Adipocyte (in vitro differentiated cells): ENCODE results near the gene MBNL2.

Experiments used
- DNase-seq: peaks from one replicate; pipeline ENCODE4 v3.0.0-alpha.2; 2015; ENCODE audit warnings: low read depth
- H3K27me3 ChIP-seq: replicated peaks from 2 replicates; pipeline ENCODE4 v1.7.0; 2013; ENCODE audit warnings: mild to moderate bottlenecking, low read length, moderate library complexity; ENCODE audit not compliant: control insufficient read depth, insufficient read depth
- H3K36me3 ChIP-seq: 2 replicates; pipeline ENCODE4 v1.7.0; 2013; ENCODE audit warnings: low read length, mild to moderate bottlenecking, moderate library complexity; ENCODE audit not compliant: control insufficient read depth, insufficient read depth, severe bottlenecking
- H3K4me1 ChIP-seq: 2 replicates; pipeline ENCODE4 v1.7.0; 2013; ENCODE audit warnings: mild to moderate bottlenecking, low read length, moderate library complexity; ENCODE audit not compliant: control insufficient read depth, insufficient read depth
- H3K4me3 ChIP-seq: 2 replicates; pipeline ENCODE4 v1.7.0; 2013; ENCODE audit warnings: mild to moderate bottlenecking, low read length, moderate library complexity
- H3K9ac ChIP-seq: 2 replicates; pipeline ENCODE4 v1.7.0; 2013; ENCODE audit warnings: mild to moderate bottlenecking, low read length, moderate library complexity
- H3K9me3 ChIP-seq: 2 replicates; pipeline ENCODE4 v1.7.0; 2013; ENCODE audit warnings: mild to moderate bottlenecking, low read length, moderate library complexity; ENCODE audit not compliant: control insufficient read depth

The MBNL2 gene

DNA sequence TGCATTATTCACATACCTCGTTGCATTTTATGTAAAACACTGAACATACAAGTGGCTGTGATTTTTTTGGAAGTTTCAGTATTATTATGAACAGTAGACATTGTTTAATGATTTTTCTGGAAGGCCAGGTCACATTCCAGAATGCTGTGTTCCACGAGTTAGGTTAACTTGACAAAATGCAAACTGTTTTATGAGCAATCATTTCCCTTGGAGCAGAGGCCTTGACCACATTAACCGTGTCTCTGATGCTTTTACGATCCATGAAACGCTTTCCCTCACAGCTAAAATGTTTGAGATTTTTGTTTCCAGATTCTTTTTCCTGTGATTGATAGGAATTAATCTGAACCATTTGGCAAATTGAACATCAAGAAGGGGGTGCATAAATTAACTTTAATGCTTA is 57.8 kb downstream of the MBNL2 start:
- peak; percentile 44 for DNase-seq
- no peaks in the 10 kb centered on the region for H3K9me3 ChIP-seq
- H3K36me3 ChIP-seq, result peaks cover 18% of the 10 kb centered on the region
- peaks cover 87% of the 10 kb centered on the region for H3K4me1 ChIP-seq
- peak overlapping the region; percentile 57 for H3K9ac ChIP-seq
- no peak overlapping the region for H3K4me3 ChIP-seq
- H3K27me3 ChIP-seq, result no peaks in the 10 kb centered on the region

DNA sequence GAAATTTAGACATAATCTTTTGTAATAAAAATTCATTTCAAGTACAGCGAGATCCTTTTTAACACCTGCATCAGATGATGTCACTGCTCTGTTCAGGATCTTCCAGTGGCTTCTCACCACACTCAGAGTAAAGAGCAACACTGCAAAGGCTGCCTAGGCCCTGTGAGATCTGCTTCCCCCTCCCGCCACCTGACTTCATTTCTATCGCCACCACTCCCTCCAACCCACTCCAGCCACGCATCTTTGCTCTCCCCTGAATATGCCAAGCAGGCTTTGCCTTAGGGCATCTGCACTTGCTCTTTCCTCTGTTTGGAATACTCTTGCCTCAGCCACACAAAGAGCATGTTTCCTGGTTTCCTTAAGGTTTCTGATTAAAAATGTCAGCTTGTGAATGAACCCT is 58.3 kb downstream of the MBNL2 start:
- Histone ChIP-seq H3K4me1 (peaks cover 87% of the 10 kb centered on the region), H3K36me3 (peaks cover 18% of the 10 kb centered on the region), H3K9me3 (no peaks in the 10 kb centered on the region), H3K4me3 (no peak overlapping the region), H3K9ac (peak overlapping the region; percentile 57), H3K27me3 (no peaks in the 10 kb centered on the region)
- peak; percentile 60 for DNase-seq

DNA sequence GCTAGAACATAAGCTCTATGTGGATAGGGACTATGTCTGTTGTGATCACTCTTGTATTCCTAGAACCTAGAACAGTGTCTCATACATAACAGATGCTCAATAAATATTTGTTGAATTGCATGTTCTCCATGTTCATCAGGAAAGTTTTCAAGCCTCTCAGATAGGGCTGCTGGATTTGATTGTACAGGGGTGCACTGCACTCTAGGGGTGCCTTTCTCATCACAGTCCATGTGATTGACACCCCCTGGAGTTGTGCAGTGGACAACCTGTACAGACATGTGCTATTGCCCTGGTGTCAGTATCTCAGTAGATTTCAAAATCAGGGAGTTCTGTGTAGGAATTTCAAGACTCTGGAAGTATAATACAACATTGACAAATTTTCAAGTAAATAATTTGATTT is 58.9 kb downstream of the MBNL2 start:
- no peak overlapping the region for H3K9ac ChIP-seq
- no peak overlapping the region for H3K4me3 ChIP-seq
- no peaks in the 10 kb centered on the region for H3K9me3 ChIP-seq
- H3K4me1 ChIP-seq, result peaks cover 85% of the 10 kb centered on the region
- H3K36me3 ChIP-seq, result peaks cover 14% of the 10 kb centered on the region
- DNase-seq, result no peak
- H3K27me3 ChIP-seq, result no peaks in the 10 kb centered on the region

DNA sequence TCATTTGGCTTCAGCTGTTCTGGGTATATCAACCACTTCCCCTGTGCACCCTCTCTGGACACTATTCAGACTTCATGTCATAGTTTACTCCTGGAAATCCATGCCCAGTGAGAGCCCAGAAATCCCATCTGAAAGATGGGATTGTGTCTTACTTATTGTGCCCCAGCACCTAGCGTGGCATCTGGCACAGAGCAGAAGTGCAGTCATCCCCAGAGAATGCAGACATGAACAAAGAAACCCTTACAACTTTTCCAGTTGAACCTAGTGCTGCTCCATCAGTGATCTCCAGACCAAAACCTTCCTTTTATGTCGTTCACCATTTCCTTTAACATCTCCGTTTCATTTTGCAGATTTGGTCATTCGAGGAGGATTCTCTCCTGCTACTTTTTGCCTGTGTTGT is 60.6 kb downstream of the MBNL2 start:
- H3K27me3 ChIP-seq, result no peaks in the 10 kb centered on the region
- no peak overlapping the region for H3K4me3 ChIP-seq
- H3K4me1 ChIP-seq, result peaks cover 68% of the 10 kb centered on the region
- no peak for DNase-seq
- H3K9me3 ChIP-seq, result no peaks in the 10 kb centered on the region
- H3K36me3 ChIP-seq, result no peaks in the 10 kb centered on the region
- H3K9ac ChIP-seq, result no peak overlapping the region

DNA sequence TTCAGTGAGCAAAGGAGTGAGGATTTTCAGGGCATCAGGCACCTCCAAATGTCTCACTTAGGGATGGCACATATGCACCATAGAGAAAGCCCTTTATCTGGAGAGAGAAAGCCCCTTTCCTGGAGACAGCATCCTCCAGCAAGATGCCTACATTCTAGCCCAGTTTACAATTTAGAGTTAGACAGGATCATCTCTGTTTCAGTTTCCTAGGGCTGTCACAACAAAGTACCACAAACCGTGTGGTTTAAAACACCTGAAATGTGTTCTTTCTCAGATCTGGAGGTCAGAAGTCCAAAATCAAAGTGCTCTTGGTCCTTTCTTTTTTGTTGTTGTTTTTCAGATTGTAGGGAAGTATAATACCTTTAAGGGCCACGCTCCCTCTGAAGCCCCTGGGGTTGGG is 61.8 kb downstream of the MBNL2 start:
- H3K36me3 ChIP-seq, result no peaks in the 10 kb centered on the region
- no peaks in the 10 kb centered on the region for H3K27me3 ChIP-seq
- no peak overlapping the region for H3K4me3 ChIP-seq
- H3K9ac ChIP-seq, result no peak overlapping the region
- peaks cover 61% of the 10 kb centered on the region for H3K4me1 ChIP-seq
- DNase-seq, result no peak
- H3K9me3 ChIP-seq, result no peaks in the 10 kb centered on the region

DNA sequence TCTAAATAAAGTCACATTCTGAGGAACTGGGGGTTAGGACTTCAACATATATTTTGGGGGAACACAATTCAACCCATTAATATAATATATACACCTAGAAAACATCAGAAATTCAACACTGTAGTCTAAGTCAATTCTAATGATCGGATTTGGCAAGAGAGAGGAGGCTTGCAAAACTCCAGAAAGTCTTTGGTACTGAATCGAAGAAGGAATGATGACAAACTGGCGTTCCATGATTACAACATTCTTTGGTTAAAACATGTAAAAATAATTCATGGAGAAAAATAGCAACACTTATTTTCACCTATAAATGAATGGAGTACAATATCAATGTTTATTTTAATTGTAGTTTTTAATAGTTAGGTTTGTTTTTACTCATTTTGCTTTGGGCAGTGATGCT is 62.4 kb downstream of the MBNL2 start:
- no peak overlapping the region for H3K9ac ChIP-seq
- no peaks in the 10 kb centered on the region for H3K36me3 ChIP-seq
- H3K4me3 ChIP-seq, result no peak overlapping the region
- peak; percentile 46 for DNase-seq
- no peaks in the 10 kb centered on the region for H3K9me3 ChIP-seq
- peaks cover 55% of the 10 kb centered on the region for H3K4me1 ChIP-seq
- H3K27me3 ChIP-seq, result no peaks in the 10 kb centered on the region

DNA sequence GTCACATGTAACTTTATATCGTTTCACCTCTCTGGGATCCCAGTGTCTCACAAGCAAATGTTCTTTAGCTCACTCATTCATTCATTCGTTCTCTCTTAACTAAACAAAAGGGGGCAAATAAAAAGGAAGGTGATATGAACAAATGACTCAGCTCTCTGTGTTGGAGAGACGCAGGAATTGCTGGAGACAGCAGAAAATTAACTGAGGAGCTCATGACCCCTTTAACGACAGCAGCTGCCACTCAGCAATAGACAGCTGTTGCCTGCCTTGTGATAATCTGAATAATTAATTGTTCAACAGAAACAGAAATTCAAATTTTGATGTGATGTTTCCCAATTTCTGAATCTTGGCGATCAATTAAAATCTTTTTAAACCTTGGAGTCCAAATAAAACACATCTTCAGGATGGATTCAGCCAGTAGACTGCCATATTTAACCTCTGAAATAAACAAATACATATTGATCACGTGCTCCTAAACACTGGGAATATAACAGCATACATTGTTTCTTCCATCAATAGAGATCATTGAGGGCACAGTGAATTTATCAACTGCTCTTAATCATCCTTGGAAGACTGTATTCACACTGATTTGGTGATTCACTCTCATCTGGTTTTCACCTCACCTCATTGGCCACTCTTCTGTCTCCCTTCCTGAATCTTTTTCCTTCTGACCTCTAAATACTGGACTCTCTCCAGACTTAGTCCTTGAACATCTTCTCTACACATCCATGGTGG is 63.3 kb downstream of the MBNL2 start:
- Histone ChIP-seq H3K4me1 (peaks cover 46% of the 10 kb centered on the region), H3K4me3 (no peak overlapping the region), H3K27me3 (no peaks in the 10 kb centered on the region), H3K9me3 (no peaks in the 10 kb centered on the region), H3K36me3 (no peaks in the 10 kb centered on the region), H3K9ac (no peak overlapping the region)
- no peak for DNase-seq

DNA sequence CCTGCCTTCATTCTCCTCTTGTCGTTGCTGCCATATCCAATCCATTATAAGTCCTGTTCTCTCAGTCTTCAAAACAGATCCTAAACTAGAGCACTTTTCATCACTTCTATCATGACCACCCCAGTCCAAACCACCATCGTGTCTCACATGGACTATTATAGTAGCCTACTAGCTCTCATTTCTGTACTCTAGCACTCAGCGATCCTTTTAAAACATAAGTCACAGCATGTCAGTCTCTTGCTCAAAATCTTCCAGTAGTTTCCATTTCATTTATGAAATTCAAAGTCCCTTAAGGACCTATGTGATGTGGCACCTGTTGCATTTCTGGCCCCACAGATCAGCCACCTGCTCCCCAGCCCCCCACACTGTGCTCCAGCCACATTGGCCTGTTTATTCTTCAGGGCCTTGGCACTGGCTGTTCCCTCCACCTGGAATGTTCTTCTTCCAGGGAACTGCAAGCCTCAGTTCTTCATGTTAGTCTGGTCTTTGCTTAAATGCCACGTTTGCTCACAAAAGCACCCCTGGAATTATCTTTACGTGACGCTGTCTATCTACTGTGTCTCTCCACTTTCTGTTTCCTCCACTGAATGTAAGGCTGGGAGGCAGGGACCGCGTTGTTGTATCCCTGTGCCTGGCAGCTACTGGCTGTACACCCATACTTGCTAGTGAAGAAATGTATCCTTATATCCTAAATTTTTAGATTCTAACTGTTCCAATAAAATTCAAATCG is 64.3 kb downstream of the MBNL2 start:
- H3K4me1 ChIP-seq, result peaks cover 38% of the 10 kb centered on the region
- no peak for DNase-seq
- no peaks in the 10 kb centered on the region for H3K36me3 ChIP-seq
- H3K9me3 ChIP-seq, result no peaks in the 10 kb centered on the region
- H3K4me3 ChIP-seq, result no peak overlapping the region
- H3K27me3 ChIP-seq, result no peaks in the 10 kb centered on the region
- no peak overlapping the region for H3K9ac ChIP-seq

DNA sequence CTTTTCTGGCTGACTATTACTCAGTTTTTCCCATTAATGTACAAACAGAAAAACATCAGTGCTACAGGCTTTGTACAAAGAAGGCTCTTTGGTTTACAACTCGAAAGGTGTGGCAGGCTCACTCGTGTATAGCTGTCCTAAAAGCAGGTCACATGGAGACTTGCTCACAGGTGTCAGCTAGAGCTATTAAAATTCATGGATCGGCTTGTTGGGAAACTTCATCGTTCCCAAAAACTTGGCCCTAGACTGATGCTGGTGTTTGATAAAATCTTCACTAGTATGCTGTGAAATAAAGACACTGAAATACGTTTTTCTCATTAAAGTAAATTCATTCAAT is 64.9 kb downstream of the MBNL2 start:
- Histone ChIP-seq H3K27me3 (no peaks in the 10 kb centered on the region), H3K9ac (no peak overlapping the region), H3K4me1 (peaks cover 37% of the 10 kb centered on the region), H3K36me3 (no peaks in the 10 kb centered on the region), H3K4me3 (no peak overlapping the region), H3K9me3 (no peaks in the 10 kb centered on the region)
- DNase-seq, result no peak

DNA sequence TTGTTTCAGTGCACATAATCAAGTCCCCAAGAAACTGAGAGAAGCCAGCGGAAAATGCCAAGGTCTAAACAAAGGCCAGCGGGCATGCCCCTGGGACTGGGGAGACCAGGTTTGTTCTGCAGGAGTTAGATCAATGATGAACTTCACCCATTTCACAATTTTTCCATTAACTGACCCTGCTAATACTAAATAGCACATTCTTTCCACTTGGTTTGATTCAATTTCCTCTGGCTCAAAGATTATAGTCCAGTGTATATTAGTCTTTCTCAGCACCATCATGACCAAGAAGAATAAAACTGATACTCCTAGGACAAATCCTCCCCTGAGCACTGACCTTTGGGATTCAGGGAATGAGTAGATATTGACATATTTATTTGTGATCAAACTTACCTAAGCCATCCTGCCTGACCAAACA is 66.4 kb downstream of the MBNL2 start:
- Histone ChIP-seq H3K9ac (no peak overlapping the region), H3K36me3 (no peaks in the 10 kb centered on the region), H3K4me1 (peaks cover 29% of the 10 kb centered on the region), H3K9me3 (no peaks in the 10 kb centered on the region), H3K4me3 (no peak overlapping the region), H3K27me3 (no peaks in the 10 kb centered on the region)
- DNase-seq, result no peak

DNA sequence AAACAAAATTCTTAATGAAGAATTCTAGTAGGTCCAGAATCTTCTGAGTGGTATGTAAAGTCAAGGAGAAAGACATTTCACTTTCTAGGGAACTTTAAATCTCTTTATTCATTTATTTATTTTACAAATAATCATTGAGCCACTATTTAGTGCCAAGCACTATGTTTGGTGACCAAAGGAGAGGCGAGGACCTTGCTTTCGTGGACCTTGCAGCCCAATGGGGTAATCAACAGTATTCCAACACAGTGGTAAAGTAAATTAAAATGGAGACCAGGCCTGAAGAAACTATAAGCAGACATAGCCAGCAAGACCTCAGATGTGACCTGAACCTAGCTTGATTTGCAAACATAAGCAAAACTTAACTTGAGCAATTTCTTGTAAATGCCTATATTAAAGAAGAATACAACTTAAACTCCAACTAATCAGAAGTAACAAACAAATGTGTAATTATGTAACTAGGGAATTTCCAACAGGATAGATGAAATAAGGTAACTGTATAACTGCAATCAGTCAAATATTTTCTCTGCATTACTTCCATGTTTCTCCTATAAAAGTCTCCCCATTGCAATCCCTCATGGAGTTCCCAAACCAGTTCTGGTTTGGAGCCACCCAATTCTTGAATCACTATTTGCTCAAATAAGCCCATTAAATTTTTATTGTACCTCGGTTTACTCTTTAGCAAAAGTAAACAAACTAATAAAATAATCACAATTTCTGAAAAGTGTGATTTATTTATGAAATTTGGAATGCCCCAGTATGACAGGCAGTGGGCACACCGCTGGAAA is 67.6 kb downstream of the MBNL2 start:
- Histone ChIP-seq H3K4me1 (peaks cover 19% of the 10 kb centered on the region), H3K36me3 (no peaks in the 10 kb centered on the region), H3K4me3 (no peak overlapping the region), H3K9ac (no peak overlapping the region), H3K9me3 (no peaks in the 10 kb centered on the region), H3K27me3 (no peaks in the 10 kb centered on the region)
- no peak for DNase-seq
